ENCODE data around the gene MYOD1.

Gene MYOD1

DNA sequence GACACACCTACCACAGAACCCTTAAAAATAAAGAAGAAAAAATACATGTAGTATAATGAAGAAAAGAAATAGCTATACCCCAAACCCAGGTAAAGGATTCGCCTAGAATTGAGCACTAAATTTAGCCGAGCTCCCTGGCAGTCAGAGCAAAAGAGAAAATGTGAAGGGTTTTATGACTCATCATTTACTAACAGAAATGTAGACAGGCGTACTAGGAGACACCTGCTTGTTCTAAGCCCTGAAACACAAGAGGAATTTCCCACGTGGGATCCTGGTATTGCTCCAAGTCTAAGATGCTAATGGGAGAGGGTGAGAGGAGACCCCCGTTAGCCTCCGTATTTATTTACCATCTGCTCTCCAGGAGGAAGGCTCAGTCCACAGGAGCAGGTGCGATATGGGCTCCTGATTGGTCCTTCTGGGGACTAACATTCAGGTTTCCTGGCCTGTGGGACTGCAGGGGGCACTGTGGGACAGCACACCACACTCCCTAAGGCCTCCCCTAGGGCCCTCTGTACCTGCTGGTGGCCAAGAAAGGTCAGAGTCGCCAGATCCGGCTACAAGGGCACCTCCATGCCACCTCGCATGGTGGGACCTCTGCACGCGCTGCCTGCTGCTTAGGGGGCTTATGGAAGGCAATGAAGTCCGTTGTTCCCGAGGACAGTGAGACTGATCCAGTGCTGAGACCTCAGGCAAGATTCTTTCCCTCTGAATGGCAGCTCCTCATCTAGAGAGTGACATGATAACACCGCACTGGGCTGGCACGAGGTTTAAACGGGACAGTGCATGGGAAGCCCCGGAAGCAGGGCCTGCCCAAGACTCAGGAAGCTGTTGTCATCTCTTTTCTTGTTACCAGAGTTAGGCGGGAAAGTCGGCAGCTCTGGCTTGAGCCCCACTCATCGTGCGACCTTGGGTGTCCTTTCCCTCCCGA lies 41.0 kb downstream of the MYOD1 start:
- Histone ChIP-seq H3K4me3 (replicated peaks; ENCODE audit: insufficient read depth, low read length) (no peak overlapping the region), H3K27ac (replicated peaks) (no peak overlapping the region), H3K27me3 (ENCODE audit: insufficient read depth, poor library complexity, severe bottlenecking) (no peaks in the 10 kb centered on the region)
- DNase-seq (ENCODE audit: low read depth in 1 of 2, low spot score in 1 of 2), result peak in 1 of 2 experiments; percentile 53
- no peak for TF ChIP-seq POLR2AphosphoS5 (IDR thresholded peaks at IDR 0.05; ENCODE audit: low read depth)
- TF ChIP-seq, protein P1, sequence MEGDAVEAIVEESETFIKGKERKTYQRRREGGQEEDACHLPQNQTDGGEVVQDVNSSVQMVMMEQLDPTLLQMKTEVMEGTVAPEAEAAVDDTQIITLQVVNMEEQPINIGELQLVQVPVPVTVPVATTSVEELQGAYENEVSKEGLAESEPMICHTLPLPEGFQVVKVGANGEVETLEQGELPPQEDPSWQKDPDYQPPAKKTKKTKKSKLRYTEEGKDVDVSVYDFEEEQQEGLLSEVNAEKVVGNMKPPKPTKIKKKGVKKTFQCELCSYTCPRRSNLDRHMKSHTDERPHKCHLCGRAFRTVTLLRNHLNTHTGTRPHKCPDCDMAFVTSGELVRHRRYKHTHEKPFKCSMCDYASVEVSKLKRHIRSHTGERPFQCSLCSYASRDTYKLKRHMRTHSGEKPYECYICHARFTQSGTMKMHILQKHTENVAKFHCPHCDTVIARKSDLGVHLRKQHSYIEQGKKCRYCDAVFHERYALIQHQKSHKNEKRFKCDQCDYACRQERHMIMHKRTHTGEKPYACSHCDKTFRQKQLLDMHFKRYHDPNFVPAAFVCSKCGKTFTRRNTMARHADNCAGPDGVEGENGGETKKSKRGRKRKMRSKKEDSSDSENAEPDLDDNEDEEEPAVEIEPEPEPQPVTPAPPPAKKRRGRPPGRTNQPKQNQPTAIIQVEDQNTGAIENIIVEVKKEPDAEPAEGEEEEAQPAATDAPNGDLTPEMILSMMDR (IDR thresholded peaks at IDR 0.05; ENCODE audit: insufficient read depth, low read length), result peak; percentile 51

GRCh38 chr11:17762309-17762974 lies 43.1 kb downstream of the MYOD1 start:
- no peak overlapping the region for H3K27ac ChIP-seq (replicated peaks)
- peak; percentile 16 to 35 for DNase-seq (ENCODE audit: low read depth in 1 of 2, low spot score in 1 of 2)
- no peak overlapping the region for H3K4me3 ChIP-seq (replicated peaks; ENCODE audit: insufficient read depth, low read length)
- TF ChIP-seq, protein P2, sequence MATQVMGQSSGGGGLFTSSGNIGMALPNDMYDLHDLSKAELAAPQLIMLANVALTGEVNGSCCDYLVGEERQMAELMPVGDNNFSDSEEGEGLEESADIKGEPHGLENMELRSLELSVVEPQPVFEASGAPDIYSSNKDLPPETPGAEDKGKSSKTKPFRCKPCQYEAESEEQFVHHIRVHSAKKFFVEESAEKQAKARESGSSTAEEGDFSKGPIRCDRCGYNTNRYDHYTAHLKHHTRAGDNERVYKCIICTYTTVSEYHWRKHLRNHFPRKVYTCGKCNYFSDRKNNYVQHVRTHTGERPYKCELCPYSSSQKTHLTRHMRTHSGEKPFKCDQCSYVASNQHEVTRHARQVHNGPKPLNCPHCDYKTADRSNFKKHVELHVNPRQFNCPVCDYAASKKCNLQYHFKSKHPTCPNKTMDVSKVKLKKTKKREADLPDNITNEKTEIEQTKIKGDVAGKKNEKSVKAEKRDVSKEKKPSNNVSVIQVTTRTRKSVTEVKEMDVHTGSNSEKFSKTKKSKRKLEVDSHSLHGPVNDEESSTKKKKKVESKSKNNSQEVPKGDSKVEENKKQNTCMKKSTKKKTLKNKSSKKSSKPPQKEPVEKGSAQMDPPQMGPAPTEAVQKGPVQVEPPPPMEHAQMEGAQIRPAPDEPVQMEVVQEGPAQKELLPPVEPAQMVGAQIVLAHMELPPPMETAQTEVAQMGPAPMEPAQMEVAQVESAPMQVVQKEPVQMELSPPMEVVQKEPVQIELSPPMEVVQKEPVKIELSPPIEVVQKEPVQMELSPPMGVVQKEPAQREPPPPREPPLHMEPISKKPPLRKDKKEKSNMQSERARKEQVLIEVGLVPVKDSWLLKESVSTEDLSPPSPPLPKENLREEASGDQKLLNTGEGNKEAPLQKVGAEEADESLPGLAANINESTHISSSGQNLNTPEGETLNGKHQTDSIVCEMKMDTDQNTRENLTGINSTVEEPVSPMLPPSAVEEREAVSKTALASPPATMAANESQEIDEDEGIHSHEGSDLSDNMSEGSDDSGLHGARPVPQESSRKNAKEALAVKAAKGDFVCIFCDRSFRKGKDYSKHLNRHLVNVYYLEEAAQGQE (IDR thresholded peaks at IDR 0.05; ENCODE audit: insufficient replicate concordance, low read depth), result no peak
- TF ChIP-seq SPI1 (IDR thresholded peaks at IDR 0.05; ENCODE audit: borderline replicate concordance, low read depth) (no peak), GABPA (IDR thresholded peaks at IDR 0.05; ENCODE audit: low read depth) (no peak), POLR2AphosphoS5 (IDR thresholded peaks at IDR 0.05; ENCODE audit: low read depth) (no peak)
- TF ChIP-seq, protein P1 (IDR thresholded peaks at IDR 0.05; ENCODE audit: insufficient read depth, low read length), result no peak
- no peaks in the 10 kb centered on the region for H3K27me3 ChIP-seq (ENCODE audit: insufficient read depth, poor library complexity, severe bottlenecking)

DNA sequence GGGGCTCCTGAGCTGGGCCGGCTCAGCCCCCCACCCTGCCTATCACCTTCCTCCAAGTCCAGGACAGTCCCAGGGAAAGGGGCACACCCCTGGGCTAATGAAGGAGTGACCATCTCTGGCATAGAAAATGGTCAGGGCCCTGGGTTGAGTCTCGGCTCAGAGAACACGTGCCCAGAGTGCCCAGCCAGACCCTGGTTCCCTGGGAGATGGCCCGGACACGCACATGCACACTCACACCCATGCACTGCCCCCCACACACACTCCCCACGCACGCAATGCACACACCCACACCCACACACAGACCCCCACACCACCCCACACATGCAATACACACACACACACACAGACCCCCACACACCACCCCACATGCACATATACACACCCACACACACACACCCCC lies 43.9 kb downstream of the MYOD1 start:
- no peaks in the 10 kb centered on the region for H3K27me3 ChIP-seq (ENCODE audit: insufficient read depth, poor library complexity, severe bottlenecking)
- H3K27ac ChIP-seq (replicated peaks), result no peak overlapping the region
- H3K4me3 ChIP-seq (replicated peaks; ENCODE audit: insufficient read depth, low read length), result no peak overlapping the region
- TF ChIP-seq SPI1 (IDR thresholded peaks at IDR 0.05; ENCODE audit: borderline replicate concordance, low read depth) (no peak), GABPA (IDR thresholded peaks at IDR 0.05; ENCODE audit: low read depth) (no peak), POLR2AphosphoS5 (IDR thresholded peaks at IDR 0.05; ENCODE audit: low read depth) (no peak)
- TF ChIP-seq, protein P2 (IDR thresholded peaks at IDR 0.05; ENCODE audit: insufficient replicate concordance, low read depth), result no peak
- TF ChIP-seq, protein P1 (IDR thresholded peaks at IDR 0.05; ENCODE audit: insufficient read depth, low read length), result no peak
- DNase-seq (ENCODE audit: low read depth in 1 of 2, low spot score in 1 of 2), result no peak
